Activated CD4-positive, CD25-positive, alpha-beta regulatory T cell treated with anti-CD3 and anti-CD28 coated beads, Interleukin-2, amount 50 U/mL, for 16 hours (primary cell): ENCODE results near the gene ZNF14.
"Not testable (repeated sequence)": the region's sequence is repeated elsewhere in the genome, so short reads cannot be mapped to it uniquely, and the experiment has no call there.

ENCODE experiments used
- DNase-seq: peaks from one replicate; pipeline ENCODE4 v3.0.0-alpha.2; 2020; ENCODE audit warnings: low read depth, low spot score

Gene ZNF14

DNA sequence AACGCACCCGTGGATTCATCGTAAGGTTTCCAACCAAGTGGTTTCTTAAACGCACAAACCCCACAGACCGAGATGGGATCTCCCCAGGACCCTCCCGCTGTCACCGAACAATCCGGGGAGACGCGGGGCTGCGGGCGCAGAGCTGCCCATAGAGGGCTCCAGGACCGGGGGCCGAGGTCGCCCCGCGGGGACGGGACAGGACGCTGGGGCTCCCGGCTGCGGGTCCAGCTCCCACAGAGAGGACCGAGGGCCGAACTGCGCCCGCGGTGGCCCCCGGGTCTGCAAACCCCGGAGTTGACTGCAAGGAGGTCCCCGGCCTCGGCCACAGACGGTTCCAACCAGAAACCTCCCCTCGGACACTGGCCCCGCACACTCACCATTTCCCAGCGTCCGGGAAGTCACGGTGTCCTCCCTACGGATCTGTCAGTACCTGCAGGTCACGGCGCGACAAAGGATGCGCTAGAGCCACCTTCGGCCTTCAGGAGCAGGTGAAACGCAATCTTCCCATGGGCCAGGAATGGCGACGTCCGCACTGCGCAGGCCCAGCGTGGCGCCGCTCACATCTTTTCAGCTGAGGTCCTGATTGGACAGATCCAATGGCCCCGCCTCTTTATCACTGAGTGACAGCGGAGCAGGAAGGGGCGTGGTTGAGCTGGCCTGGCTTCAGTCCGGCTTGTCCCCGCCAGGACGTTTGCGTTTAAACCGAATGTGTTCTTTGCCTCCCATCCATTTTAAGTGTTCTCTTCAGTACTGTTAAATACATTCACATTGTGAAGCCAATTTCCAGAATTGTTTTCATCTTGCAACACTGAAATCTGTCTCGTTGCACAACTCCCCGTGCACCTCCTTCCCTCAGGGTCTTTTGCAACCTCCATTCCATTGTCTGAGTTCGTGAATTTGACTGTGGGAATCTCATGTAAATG, at the start of gene ZNF14:
Gene ZNF14 (minus strand): TSS at position 534 of the 923 bp plus-strand sequence. CDS start 154 bp downstream, at position 380.
- DNase-seq: peak; percentile 85

DNA sequence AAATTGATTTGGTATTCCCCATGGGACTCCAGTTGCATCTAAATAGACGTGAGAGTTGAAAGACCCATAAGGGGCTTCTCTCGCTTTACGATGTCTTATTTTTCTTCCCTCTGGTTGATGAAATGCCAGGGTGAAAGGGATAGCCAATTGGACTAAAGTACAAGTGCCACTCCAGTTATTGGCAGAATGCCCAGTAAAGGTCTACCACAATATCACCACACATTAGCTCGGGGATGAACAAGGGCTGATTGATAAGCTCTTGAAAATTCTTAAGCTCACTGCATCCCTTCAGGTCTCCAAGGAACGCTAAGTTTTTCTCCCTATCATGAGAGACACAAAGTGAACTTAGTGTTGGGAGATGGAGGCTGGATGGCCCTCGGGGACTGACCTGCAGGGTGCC, 48.9 kb upstream of the ZNF14 start:
- not testable (repeated sequence) for DNase-seq

DNA sequence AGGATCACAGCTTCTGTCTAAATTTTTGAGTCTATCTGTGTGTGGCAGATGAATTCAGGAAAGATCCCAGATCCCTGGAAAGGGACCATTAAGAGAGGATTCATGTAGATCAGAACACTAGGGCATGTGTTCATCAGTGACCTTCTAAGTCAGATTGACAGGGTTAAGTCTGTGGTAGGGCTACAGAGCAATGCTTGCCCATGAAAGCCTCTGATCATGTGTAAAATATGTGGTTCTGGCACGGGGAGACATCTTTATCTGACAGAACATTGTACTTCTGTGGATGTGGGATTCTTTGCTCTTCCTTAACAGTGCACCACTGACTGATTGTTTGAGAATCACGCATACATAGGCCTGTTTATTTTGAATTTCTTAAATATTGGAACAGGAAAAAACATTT, 45.8 kb upstream of the ZNF14 start:
- DNase-seq: no peak

DNA sequence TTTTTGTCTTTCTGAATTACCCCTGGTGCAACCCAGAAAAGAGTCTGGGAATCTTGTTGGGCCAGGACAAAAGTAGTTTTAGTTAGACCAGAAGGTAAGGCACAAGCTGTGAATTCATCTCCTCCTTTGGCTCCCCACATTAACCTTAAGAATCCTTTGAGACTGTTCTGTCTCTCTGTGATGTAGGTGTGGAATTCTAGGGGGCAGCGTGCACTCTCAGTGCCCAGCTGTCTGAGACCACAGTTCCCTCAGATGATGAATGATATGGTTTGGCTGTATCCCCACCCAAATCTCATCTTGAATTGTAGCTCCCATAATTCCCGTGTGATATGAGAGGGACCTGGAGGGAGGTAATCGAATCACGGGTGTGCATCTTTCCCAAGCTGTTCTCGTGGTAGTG, 44.8 kb upstream of the ZNF14 start:
- DNase-seq: no peak

DNA sequence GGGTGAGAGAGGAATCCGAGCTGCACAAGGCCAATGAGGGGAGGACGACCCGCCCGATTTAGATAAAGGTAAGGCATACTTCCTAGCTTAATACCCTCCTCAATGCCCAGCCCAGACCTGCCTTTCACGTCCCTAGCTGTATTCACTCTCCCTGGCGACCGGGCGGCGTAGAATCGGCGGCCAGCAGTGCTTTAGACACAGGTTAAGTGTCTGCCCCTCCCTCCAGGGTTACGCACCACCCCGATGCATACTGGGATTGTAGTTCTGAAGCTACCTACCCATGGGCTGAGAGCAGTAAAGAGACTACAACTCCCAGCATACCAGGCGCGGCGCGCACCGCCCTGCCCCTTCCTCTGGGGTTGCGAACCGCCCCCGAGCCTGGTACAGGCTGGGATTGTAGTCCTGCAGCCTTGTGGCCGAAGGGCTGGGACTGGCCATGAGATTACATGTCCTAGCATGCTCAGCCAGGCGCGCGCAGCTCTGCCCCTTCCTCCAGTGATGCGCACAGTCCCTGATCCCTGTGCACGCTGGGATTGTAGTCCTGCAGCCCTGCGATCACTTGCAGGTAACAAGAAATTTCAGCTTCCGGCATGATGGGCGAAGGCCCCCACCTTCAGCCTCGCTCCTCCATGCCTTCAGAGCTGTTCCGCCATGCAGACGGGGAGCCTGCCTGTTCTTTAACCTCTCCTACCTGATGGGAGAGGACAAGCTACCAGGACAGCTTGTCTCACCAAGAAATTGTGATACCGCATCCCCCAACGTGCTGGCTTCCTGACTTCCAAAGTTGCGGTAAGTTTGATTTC, 43.5 kb upstream of the ZNF14 start:
- DNase-seq: peak; percentile 83

DNA sequence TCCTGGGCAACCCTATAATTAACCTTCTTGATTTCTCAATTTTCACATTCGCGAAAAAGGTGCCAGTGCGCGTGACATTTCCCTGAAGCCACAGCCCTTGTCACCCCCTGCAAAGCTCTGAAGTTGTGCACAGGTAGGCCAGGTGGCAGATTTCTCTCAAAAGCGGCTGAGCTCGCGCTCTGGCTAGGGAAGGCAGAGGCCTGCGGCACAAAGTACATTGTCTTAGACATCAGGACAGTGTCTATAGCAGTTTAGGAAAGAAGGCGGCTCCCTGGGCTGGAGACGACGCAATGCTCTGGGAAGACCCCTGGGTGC, 42.9 kb upstream of the ZNF14 start:
- no peak for DNase-seq

DNA sequence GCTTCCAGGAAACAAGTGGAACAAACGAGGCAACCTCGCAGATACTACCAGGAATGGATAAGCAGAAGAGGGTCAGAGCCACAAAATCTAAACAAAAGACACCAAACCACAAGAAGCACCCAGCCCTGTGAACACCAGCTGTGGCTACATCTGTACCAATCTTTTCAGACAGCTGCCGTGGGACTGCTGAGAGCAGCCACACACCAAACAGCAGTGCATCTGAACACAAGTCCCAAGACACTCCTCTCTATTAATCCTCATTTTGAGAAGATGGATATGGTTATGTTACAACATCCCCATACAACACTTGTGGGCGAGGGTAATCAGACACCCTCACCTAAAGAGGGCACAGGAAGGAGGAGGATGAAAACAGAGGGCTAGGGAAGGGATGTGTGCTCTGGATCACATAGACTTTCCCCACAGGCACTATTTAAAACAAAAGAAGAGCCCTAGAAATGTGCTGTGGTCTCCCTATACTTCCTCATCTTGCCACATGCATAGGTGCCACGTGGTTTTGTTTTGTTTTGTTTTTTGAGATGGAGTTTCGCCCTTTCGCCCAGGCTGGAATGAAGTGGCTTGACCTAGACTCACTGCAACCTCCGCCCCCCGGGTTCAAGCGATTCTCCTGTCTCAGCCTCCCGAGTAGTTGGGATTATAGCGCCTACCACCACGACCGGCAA, 41.6 kb upstream of the ZNF14 start:
- DNase-seq: no peak

DNA sequence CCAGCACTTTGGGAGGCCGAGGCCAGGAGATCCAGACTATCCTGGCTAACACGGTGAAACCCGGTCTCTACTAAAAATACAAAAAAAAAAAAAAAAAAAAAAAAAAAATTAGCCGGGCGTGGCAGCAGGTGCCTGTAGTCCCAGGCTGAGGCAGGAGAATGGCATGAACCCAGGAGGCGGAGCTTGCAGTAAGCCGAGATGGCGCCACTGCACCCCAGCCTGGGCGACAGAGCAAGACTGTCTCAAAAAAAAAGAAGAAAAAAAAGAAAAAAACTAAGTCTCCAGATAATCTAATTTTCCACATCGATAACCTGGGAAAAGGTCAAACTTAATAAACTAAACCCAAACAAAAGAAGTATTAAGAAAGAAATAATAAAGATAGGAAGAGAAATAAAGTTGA, 39.1 kb upstream of the ZNF14 start:
- DNase-seq: not testable (repeated sequence)

DNA sequence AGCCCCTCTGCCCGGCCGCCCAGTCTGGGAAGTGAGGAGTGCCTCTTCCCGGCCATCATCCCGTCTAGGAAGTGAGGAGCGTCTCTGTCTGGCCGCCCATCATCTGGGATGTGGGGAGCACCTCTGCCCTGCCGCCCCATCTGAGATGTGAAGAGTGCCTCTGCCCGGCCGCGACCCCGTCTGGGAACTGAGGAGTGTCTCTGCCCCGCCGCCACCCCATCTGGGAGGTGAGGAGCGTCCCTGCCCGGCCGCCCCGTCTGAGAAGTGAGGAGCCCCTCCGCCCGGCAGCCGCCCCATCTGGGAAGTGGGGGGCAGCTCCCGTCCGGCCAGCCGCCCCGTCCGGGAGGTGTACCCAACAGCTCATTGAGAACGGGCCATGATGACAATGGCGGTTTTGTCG, 37.1 kb upstream of the ZNF14 start:
- DNase-seq: not testable (repeated sequence)

DNA sequence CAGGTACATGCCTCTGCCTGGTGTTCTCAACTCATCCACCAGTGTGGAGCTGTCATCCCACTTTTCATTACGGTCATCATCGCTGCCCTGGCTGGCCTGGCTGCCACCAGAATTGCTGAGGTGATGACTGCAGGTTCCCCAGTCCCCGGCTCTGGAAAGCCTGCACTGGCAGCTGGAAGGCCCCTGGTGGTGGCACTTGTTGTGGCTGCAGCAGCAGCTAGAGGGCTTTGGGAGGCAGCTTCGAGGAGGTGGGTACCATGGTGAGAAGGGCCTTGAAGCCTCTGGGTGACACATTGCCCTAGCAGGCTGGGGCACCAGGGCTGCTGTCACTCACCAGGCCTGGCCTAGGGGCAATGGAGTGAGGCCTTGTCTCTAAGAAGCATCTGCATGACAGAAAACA, 25.3 kb upstream of the ZNF14 start:
- DNase-seq: no peak

DNA sequence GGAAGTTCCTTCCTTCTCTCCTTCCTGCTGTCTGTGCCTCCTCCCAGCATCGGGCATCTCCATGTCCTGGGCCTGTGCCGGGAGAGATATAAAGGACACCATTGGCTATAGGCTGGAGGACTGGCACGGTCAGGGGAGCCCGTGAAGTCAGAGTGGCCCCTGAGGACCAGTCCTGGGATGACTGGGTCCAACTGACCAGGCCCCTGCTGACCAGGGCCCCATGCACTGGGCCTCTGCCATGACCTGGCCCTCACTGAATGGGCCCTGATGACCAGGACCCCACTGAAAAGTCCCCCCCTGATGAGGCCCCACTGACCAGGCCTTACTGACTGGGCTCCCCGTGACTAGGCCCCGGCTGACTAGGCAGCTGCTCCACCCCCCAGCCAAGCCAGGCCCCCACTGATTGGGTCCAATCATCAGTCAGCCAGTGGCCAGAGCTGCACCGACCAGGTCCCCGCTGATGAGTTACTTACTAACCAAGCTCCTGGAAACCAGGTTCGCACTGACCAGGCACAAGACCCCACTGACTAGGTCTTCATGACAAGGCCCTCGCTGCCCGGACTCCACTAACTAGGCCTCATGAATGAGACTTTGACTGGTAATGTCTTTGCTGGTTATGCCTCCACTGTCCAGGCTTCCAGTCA, 20.0 kb upstream of the ZNF14 start:
- no peak for DNase-seq

DNA sequence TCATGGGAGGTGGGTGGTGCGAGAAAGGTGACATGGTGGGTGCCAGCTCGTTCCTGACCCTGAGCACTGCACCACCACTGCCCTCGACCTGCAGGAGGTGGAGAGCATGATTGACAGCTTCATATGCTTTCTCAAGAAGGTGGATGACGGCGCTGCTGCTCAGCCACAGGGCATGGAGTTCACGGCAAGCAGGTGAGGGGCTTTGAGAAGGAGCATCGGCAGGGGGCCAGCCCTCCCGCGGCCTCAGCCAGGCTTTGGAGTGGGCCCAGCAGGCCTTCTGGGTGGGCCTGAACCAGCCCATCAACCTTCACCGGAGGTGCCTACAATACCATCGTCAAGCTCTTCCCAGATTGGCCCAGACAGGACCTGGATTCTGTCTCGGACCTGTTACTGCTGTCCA, 18.9 kb upstream of the ZNF14 start:
- no peak for DNase-seq

DNA sequence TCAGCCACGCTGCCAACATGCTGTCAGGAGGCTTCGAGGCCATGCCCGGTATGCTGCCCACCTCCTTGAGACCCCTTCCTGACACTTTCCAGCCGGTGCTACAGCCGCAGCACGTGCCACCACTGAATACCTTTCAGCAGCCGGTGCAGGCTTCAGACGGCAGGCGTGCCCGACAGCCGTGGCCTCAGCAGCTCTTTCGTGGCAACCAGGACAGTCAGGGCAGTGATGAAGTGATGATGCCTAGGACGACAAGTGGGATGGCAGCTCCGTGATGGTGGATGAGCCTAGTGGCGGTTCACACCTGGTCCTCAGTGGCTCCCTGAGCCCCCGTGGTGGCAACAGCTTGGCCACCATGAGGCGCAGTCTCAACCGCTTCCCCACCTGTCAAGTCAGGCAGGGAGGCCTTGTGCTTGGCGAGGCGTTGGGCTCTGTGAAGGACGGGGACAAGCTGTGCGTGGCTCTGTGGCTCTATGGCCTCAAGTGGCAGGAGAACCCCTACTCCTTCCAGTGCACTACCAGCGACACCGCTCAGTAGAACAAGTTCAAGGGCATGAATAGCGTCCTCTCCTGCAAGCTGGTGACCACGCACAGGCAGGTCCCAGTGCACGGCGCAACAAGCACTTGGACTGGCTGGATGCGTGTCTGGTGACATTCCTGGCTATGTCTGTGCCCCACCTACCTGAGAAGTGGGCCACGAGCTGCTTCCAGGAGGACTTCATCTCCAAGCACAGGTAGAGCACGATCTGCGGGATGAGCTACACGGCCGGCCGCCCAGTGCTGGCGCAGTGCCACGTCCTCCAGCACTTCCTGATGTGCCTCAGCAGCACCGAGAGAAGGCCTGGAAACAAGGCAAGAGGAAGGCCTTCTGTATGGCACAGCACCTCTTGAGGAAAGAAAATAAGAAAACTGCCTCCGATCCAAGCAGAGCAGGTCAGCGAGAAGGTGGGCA, 18.2 kb upstream of the ZNF14 start:
- no peak for DNase-seq

DNA sequence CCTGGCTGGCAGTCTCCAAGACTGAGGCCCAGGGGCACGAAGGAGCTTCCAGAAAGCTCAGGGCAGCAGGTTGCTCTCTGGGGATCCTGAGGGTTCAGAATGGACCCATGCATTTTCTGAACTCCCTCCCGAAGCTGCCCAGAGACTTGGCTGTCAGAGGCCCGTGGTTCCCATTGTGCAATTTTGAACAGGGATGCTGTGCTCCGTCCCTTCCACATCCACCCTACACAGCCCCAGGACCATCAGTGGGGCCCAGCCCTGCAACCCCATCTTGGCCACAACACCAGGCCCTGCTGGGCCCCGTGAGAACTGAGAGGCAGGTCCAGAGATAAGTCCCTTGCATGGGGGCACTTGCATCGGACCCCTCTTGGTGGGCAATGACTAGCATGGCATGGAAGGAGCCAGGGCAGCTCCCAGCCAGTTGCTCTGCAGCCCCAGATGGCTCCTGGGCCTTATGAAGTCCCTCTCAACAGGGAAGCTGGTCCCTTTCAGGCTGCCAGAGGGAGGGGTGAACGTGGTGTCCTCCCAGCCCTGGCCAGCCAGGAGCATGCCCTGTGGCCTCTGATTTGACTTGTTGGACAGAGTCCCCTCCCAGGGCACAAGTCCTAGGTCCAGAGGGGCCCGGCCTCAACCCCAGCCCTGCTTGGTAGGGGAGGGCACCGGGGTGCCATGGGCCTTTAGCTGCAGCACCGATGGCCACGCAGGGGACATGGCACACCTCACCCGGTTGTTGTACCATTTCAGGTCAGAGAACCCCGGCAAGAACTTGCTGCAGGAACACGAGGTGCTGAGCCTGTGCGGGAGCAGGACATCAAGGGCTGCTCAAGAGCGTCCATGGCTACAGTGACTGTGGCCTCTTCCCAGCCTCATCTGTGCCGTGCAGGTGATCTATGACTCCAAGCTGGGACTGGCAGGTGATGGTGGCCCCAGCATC, 17.3 kb upstream of the ZNF14 start:
- no peak for DNase-seq

DNA sequence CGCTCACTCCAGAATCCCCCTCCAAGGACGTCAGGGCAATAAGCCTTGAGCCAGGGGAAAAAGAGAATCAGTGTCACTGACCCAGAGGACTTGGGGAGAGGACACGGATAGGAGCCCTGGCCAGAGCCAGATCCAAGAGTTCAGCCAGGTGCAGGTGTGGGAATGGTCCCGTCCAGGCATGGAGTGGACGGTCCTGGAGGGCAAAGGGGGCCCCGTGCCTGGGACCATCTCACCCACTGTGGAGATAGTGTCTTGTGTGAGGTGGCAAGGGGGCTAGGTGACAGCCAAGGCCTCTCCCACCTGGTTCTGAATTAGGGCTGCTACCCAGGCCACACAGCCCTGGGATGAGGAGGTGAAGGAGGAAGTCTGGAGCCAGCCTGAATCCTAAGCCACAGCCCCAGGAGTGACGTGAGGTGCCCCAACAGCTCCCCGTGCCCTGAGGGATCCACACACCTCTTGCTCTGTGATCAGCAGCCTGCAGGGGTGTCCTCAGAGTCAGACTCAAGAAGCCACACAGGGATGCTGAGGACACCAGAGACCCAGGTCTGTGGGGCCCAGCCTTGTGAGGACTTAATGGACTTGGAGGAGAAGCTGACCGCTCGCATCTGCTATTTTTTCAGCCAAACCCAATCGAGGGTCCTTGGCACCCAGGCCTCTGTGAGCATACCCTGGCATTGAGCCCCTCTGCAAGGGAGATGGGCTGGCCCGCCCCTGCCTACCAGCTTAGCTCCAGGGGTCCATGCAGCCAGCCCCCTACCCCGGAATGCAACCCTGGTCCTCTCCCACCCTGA, 16.4 kb upstream of the ZNF14 start:
- DNase-seq: no peak

DNA sequence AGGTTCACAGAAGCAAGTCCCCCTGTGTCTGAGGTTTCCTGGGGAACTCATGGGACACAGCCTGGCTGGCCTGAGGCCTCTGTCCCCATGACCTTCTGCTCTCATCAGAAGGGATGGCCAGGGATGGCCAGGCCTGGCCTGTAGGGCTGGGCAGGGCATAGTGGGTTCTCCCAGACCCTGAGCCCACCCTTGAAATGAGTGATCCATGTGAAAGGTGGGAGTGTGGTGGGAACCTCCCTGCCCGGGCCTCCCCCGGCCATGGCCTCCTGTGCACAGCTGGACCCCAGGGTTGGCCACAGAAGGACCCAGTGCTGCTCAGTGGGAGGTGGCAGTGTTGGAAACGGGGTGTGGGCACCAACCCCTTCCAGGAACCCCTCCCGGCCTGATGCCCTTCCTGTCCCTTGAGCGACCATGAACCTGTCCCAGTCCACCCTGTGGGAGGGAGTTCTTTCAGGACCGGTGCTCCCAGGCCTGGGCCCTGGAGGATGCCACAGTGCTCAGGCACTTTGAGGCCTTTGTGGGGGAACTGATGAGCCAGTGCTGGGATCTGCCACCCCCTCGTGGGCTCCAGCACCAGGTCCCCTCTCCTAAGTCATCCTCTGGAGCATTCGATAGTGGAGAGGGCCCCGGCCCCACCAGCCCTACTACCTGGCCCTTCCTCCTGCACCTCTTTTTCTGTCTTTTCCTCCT, 15.5 kb upstream of the ZNF14 start:
- DNase-seq: no peak

DNA sequence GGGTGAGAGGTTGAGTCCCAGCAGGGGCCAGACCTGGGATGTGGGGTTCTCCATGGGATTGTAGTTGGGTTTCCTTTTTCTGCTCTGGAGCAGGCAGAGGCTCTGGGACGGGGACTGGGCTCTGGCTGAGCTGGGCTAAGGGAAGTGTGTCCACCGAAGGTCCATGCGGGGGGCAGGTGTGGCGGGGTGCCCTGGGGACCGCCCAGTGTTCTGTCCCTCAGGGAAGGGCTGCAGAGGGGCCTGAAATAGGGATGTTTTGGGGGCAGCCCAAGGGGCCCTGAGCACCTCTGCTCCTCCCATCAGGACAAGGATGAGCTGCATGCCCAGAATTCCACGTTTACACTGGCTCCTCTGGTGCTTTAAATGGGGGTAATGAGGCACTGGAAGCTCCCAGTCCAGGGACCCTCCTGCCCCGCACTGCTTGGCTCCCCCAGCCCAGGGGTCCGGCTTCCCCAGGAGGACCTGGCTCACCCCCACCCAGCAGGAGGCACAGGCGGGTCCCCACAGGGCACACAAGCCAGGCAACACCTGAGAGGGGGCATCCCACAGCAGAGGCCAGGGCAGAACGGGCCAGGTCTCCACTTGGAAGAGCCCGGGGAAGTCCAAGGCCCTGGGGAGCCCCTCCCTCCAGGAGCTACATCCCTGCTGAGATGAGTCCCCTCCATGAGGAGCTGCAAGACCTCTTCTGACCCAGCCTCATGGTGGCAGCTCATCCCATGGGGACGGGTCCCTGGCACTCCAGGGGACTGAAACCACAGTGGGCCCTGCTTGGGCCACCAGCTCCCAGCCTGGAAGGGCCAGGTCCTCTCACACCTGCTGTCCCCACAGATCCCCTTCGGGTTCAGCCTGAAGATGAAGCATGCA, 14.7 kb upstream of the ZNF14 start:
- DNase-seq: no peak
